Measurements from ENCODE around the gene GLIPR2. TPM values are rescaled to one million over a fixed set of nuclear protein-coding genes. Genes with fewer than 3 reads are reported as not detected.

GLIPR2 gene
- polyA plus RNA-seq, 2 donors: 3.7 to 8.0 TPM

GRCh38 chr9:36141288-36141687 lies 4.8 kb downstream of the GLIPR2 start:
- Histone ChIP-seq H3K4me1 (ENCODE audit: control insufficient read depth in 2 of 2, insufficient read depth in 2 of 2, low read length in 1 of 2) (peaks cover 5 to 22% of the 10 kb centered on the region in 2 donors), H3K27me3 (ENCODE audit: control insufficient read depth in 1 of 2, insufficient read depth in 2 of 2, low read length in 2 of 2) (no peaks in the 10 kb centered on the region), H3K9me3 (ENCODE audit: control insufficient read depth in 2 of 2, insufficient read depth in 1 of 2, low read depth in 1 of 2, low read length in 1 of 2) (peaks cover 0 to 6% of the 10 kb centered on the region in 2 donors), H3K27ac (ENCODE audit: low read depth in 2 of 2, low read length in 1 of 2) (no peak overlapping the region), H3K36me3 (ENCODE audit: control insufficient read depth in 2 of 2, insufficient read depth in 2 of 2, low read length in 1 of 2) (no peaks in the 10 kb centered on the region), H3K4me3 (ENCODE audit: low read depth in 1 of 2, low read length in 2 of 2) (no peak overlapping the region)
- 33 to 46% methylated on average over 4 of the region's 4 CpGs for WGBS, 2 donors

GRCh38 chr9:36141761-36142160 lies 5.2 kb downstream of the GLIPR2 start:
- Histone ChIP-seq H3K4me1 (ENCODE audit: control insufficient read depth in 2 of 2, insufficient read depth in 2 of 2, low read length in 1 of 2) (peaks cover 4 to 20% of the 10 kb centered on the region in 2 donors), H3K27ac (ENCODE audit: low read depth in 2 of 2, low read length in 1 of 2) (no peak overlapping the region), H3K27me3 (ENCODE audit: control insufficient read depth in 1 of 2, insufficient read depth in 2 of 2, low read length in 2 of 2) (no peaks in the 10 kb centered on the region), H3K4me3 (ENCODE audit: low read depth in 1 of 2, low read length in 2 of 2) (no peak overlapping the region), H3K9me3 (ENCODE audit: control insufficient read depth in 2 of 2, insufficient read depth in 1 of 2, low read depth in 1 of 2, low read length in 1 of 2) (peaks cover 0 to 6% of the 10 kb centered on the region in 2 donors), H3K36me3 (ENCODE audit: control insufficient read depth in 2 of 2, insufficient read depth in 2 of 2, low read length in 1 of 2) (no peaks in the 10 kb centered on the region)
- 91% methylated on average over 7 of the region's 7 CpGs for WGBS, 2 donors

- Histone ChIP-seq H3K4me1 (ENCODE audit: control insufficient read depth in 2 of 2, insufficient read depth in 2 of 2, low read length in 1 of 2) (peaks cover 4 to 17% of the 10 kb centered on the region in 2 donors), H3K9me3 (ENCODE audit: control insufficient read depth in 2 of 2, insufficient read depth in 1 of 2, low read depth in 1 of 2, low read length in 1 of 2) (peaks cover 0 to 6% of the 10 kb centered on the region in 2 donors), H3K27me3 (ENCODE audit: control insufficient read depth in 1 of 2, insufficient read depth in 2 of 2, low read length in 2 of 2) (no peaks in the 10 kb centered on the region), H3K4me3 (ENCODE audit: low read depth in 1 of 2, low read length in 2 of 2) (no peak overlapping the region), H3K36me3 (ENCODE audit: control insufficient read depth in 2 of 2, insufficient read depth in 2 of 2, low read length in 1 of 2) (no peaks in the 10 kb centered on the region), H3K27ac (ENCODE audit: low read depth in 2 of 2, low read length in 1 of 2) (peak overlapping the region; percentile 44 to 86)
- WGBS, 2 donors: 45 to 52% methylated on average over 12 of the region's 12 CpGs
Observed at GRCh38 chr9:36142510-36143244, 6.1 kb downstream of the GLIPR2 start.

GRCh38 chr9:36143245-36143641 lies 6.7 kb downstream of the GLIPR2 start:
- Histone ChIP-seq H3K36me3 (ENCODE audit: control insufficient read depth in 2 of 2, insufficient read depth in 2 of 2, low read length in 1 of 2) (no peaks in the 10 kb centered on the region), H3K9me3 (ENCODE audit: control insufficient read depth in 2 of 2, insufficient read depth in 1 of 2, low read depth in 1 of 2, low read length in 1 of 2) (peaks cover 0 to 6% of the 10 kb centered on the region in 2 donors), H3K4me1 (ENCODE audit: control insufficient read depth in 2 of 2, insufficient read depth in 2 of 2, low read length in 1 of 2) (peaks cover 4 to 16% of the 10 kb centered on the region in 2 donors), H3K27me3 (ENCODE audit: control insufficient read depth in 1 of 2, insufficient read depth in 2 of 2, low read length in 2 of 2) (no peaks in the 10 kb centered on the region), H3K4me3 (ENCODE audit: low read depth in 1 of 2, low read length in 2 of 2) (no peak overlapping the region), H3K27ac (ENCODE audit: low read depth in 2 of 2, low read length in 1 of 2) (peak overlapping the region; percentile 44 to 86)
- 78 to 82% methylated on average over 13 of the region's 13 CpGs for WGBS, 2 donors

GRCh38 chr9:36144309-36145232 lies 8.0 kb downstream of the GLIPR2 start:
- Histone ChIP-seq H3K36me3 (ENCODE audit: control insufficient read depth in 2 of 2, insufficient read depth in 2 of 2, low read length in 1 of 2) (no peaks in the 10 kb centered on the region), H3K9me3 (ENCODE audit: control insufficient read depth in 2 of 2, insufficient read depth in 1 of 2, low read depth in 1 of 2, low read length in 1 of 2) (peaks cover 0 to 6% of the 10 kb centered on the region in 2 donors), H3K4me1 (ENCODE audit: control insufficient read depth in 2 of 2, insufficient read depth in 2 of 2, low read length in 1 of 2) (peaks cover 10 to 11% of the 10 kb centered on the region in 2 donors), H3K4me3 (ENCODE audit: low read depth in 1 of 2, low read length in 2 of 2) (no peak overlapping the region), H3K27ac (ENCODE audit: low read depth in 2 of 2, low read length in 1 of 2) (no peak overlapping the region), H3K27me3 (ENCODE audit: control insufficient read depth in 1 of 2, insufficient read depth in 2 of 2, low read length in 2 of 2) (no peaks in the 10 kb centered on the region)
- WGBS, 2 donors: 76 to 78% methylated on average over 12 of the region's 12 CpGs

GRCh38 chr9:36145970-36146369 lies 9.4 kb downstream of the GLIPR2 start:
- 89 to 96% methylated on average over 4 of the region's 4 CpGs for WGBS, 2 donors
- Histone ChIP-seq H3K27ac (ENCODE audit: low read depth in 2 of 2, low read length in 1 of 2) (no peak overlapping the region), H3K4me3 (ENCODE audit: low read depth in 1 of 2, low read length in 2 of 2) (no peak overlapping the region), H3K4me1 (ENCODE audit: control insufficient read depth in 2 of 2, insufficient read depth in 2 of 2, low read length in 1 of 2) (peaks cover 10 to 11% of the 10 kb centered on the region in 2 donors), H3K9me3 (ENCODE audit: control insufficient read depth in 2 of 2, insufficient read depth in 1 of 2, low read depth in 1 of 2, low read length in 1 of 2) (peaks cover 0 to 6% of the 10 kb centered on the region in 2 donors), H3K27me3 (ENCODE audit: control insufficient read depth in 1 of 2, insufficient read depth in 2 of 2, low read length in 2 of 2) (no peaks in the 10 kb centered on the region), H3K36me3 (ENCODE audit: control insufficient read depth in 2 of 2, insufficient read depth in 2 of 2, low read length in 1 of 2) (no peaks in the 10 kb centered on the region)

GRCh38 chr9:36146651-36147050 lies 10.1 kb downstream of the GLIPR2 start:
- H3K27ac ChIP-seq (ENCODE audit: low read depth in 2 of 2, low read length in 1 of 2): no peak overlapping the region
- peaks cover 10 to 13% of the 10 kb centered on the region in 2 donors for H3K4me1 ChIP-seq (ENCODE audit: control insufficient read depth in 2 of 2, insufficient read depth in 2 of 2, low read length in 1 of 2)
- peaks cover 0 to 6% of the 10 kb centered on the region in 2 donors for H3K9me3 ChIP-seq (ENCODE audit: control insufficient read depth in 2 of 2, insufficient read depth in 1 of 2, low read depth in 1 of 2, low read length in 1 of 2)

GRCh38 chr9:36147441-36148175 lies 11.1 kb downstream of the GLIPR2 start:
- 89 to 90% methylated on average over 14 of the region's 14 CpGs for WGBS, 2 donors

More at GRCh38 chr9:36146651-36147050, 10.1 kb downstream of the GLIPR2 start:
- Histone ChIP-seq H3K4me3 (ENCODE audit: low read depth in 1 of 2, low read length in 2 of 2) (no peak overlapping the region), H3K27me3 (ENCODE audit: control insufficient read depth in 1 of 2, insufficient read depth in 2 of 2, low read length in 2 of 2) (no peaks in the 10 kb centered on the region), H3K36me3 (ENCODE audit: control insufficient read depth in 2 of 2, insufficient read depth in 2 of 2, low read length in 1 of 2) (no peaks in the 10 kb centered on the region)
- 92 to 93% methylated on average over 10 of the region's 10 CpGs for WGBS, 2 donors

More at GRCh38 chr9:36147441-36148175, 11.1 kb downstream of the GLIPR2 start:
- H3K27me3 ChIP-seq (ENCODE audit: control insufficient read depth in 1 of 2, insufficient read depth in 2 of 2, low read length in 2 of 2): no peaks in the 10 kb centered on the region
- peaks cover 8 to 13% of the 10 kb centered on the region in 2 donors for H3K4me1 ChIP-seq (ENCODE audit: control insufficient read depth in 2 of 2, insufficient read depth in 2 of 2, low read length in 1 of 2)
- H3K27ac ChIP-seq (ENCODE audit: low read depth in 2 of 2, low read length in 1 of 2): peak overlapping the region in 1 of 2 donors; percentile 37
- H3K9me3 ChIP-seq (ENCODE audit: control insufficient read depth in 2 of 2, insufficient read depth in 1 of 2, low read depth in 1 of 2, low read length in 1 of 2): peaks cover 0 to 6% of the 10 kb centered on the region in 2 donors
- H3K36me3 ChIP-seq (ENCODE audit: control insufficient read depth in 2 of 2, insufficient read depth in 2 of 2, low read length in 1 of 2): no peaks in the 10 kb centered on the region
- H3K4me3 ChIP-seq (ENCODE audit: low read depth in 1 of 2, low read length in 2 of 2): no peak overlapping the region
